ENCODE data around the gene SMIM7.

The SMIM7 gene

GRCh38 chr19:16628183-16628983, 31.6 kb downstream of the SMIM7 start, which contains the start of gene MED26:
Gene MED26, minus strand, starts transcription at chr19:16628204. Its CDS starts 261 bp downstream, at chr19:16627943.
- Histone ChIP-seq H3K4me1 (no peaks in the 10 kb centered on the region; the same call in 1 of the 2 replicates), H3K4me3 (ENCODE audit: low read depth, low read length) (peak within 1 kb of the TSS; percentile 96), H3K36me3 (peaks cover 19% of the 10 kb centered on the region), H3K27me3 (no peaks in the 10 kb centered on the region), H3K9me3 (no peaks in the 10 kb centered on the region)
- peak; percentile 98 for DNase-seq
- TF ChIP-seq CTCF (IDR thresholded peaks at IDR 0.05; ENCODE audit: low read depth, low read length), result no peak

- H3K36me3 ChIP-seq, result peaks cover 15% of the 10 kb centered on the region
- H3K4me1 ChIP-seq, result no peaks in the 10 kb centered on the region; the same call in 1 of the 2 replicates
- DNase-seq, result no peak
- H3K27me3 ChIP-seq, result no peaks in the 10 kb centered on the region
- no peak for TF ChIP-seq CTCF (IDR thresholded peaks at IDR 0.05; ENCODE audit: low read depth, low read length)
- peak overlapping the region; percentile 96 for H3K4me3 ChIP-seq (ENCODE audit: low read depth, low read length)
- H3K9me3 ChIP-seq, result no peaks in the 10 kb centered on the region
Observed at GRCh38 chr19:16627928-16628182, 32.1 kb downstream of the SMIM7 start.

GRCh38 chr19:16627193-16627927, 32.6 kb downstream of the SMIM7 start:
- H3K27me3 ChIP-seq, result no peaks in the 10 kb centered on the region
- TF ChIP-seq CTCF (IDR thresholded peaks at IDR 0.05; ENCODE audit: low read depth, low read length), result no peak; the same call in 1 of the 2 replicates
- peak overlapping the region; percentile 96 for H3K4me3 ChIP-seq (ENCODE audit: low read depth, low read length)
- H3K4me1 ChIP-seq, result no peaks in the 10 kb centered on the region; the same call in 1 of the 2 replicates
- DNase-seq, result no peak
- peaks cover 11% of the 10 kb centered on the region for H3K36me3 ChIP-seq
- H3K9me3 ChIP-seq, result no peaks in the 10 kb centered on the region

GRCh38 chr19:16626796-16627192, 33.1 kb downstream of the SMIM7 start:
- no peaks in the 10 kb centered on the region for H3K9me3 ChIP-seq
- H3K4me1 ChIP-seq, result no peaks in the 10 kb centered on the region; the same call in 1 of the 2 replicates
- no peak for DNase-seq
- no peaks in the 10 kb centered on the region for H3K27me3 ChIP-seq
- peaks cover 11% of the 10 kb centered on the region for H3K36me3 ChIP-seq
- peak overlapping the region; percentile 96 for H3K4me3 ChIP-seq (ENCODE audit: low read depth, low read length)
- TF ChIP-seq CTCF (IDR thresholded peaks at IDR 0.05; ENCODE audit: low read depth, low read length), result no peak

GRCh38 chr19:16625163-16625958, 34.6 kb downstream of the SMIM7 start:
- no peaks in the 10 kb centered on the region for H3K9me3 ChIP-seq
- DNase-seq, result no peak
- no peak overlapping the region; the same call in 1 of the 2 replicates for H3K4me3 ChIP-seq (ENCODE audit: low read depth, low read length)
- TF ChIP-seq CTCF (IDR thresholded peaks at IDR 0.05; ENCODE audit: low read depth, low read length), result no peak
- no peaks in the 10 kb centered on the region; the same call in 1 of the 2 replicates for H3K4me1 ChIP-seq
- no peaks in the 10 kb centered on the region; the same call in 1 of the 2 replicates for H3K36me3 ChIP-seq
- no peaks in the 10 kb centered on the region for H3K27me3 ChIP-seq

All from BE2C (cell line).